HG02884 (cell line): ENCODE results near the gene TMEM185A.
"Not testable (repeated sequence)": the region's sequence is repeated elsewhere in the genome, so short reads cannot be mapped to it uniquely, and the experiment has no call there.

ENCODE experiments used
- ATAC-seq: cut with Tn5 transposase; IDR thresholded peaks from one replicate; pipeline ENCODE4 v1.9.1; 2021; ENCODE audit warnings: mild to moderate bottlenecking, moderate library complexity; ENCODE audit not compliant: unreplicated experiment

The TMEM185A gene

DNA sequence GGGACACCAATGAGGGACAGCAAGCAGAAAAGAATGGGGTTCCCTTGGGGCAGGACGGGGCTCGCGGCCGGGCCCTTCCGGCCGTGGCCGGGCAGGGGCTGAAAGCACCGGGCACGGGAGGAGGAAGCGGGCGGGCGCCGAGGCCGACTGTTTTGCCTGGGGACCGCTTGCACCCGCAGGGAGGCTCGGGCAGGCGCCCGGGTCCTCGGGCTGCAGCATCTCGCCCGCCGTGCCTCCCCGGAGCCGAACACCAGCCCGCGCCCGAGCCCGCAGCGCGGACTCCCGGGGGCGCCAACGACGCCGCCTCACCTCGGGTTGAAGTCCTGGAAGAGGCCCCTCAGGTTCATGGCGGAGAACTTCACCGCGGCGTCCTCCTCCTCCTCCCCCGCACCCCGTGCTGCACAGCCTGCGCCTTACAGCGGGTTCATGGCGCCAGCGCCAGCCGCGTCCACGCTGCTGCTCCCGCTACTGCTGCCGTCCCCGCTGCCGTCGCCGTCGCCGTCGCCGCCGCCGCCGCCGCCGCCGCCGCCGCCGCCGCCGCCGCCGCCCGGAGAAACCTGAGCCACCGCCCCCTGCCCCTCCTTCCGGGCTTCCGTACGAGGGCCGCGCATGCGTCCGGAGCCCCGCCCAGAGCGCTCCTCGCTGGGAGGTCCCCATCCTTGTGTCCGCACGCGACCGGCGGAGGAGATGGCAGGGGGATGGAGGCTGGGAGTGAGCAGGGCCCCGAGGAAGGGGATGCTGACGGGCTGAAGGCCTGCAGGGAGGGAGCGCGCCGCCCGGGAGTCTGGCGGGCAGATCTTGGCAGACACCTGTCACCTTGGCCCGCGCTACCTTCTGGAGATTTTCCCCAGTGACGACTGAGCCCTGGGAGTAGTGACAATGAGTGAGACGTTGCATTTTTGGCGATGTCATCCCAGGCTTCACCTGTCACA lies at the start of gene TMEM185A:
TMEM185A (minus strand) TSS at position 559 of the 932 bp plus-strand sequence; CDS start at position 347, 212 bp downstream.
- peak; percentile 88 for ATAC-seq

DNA sequence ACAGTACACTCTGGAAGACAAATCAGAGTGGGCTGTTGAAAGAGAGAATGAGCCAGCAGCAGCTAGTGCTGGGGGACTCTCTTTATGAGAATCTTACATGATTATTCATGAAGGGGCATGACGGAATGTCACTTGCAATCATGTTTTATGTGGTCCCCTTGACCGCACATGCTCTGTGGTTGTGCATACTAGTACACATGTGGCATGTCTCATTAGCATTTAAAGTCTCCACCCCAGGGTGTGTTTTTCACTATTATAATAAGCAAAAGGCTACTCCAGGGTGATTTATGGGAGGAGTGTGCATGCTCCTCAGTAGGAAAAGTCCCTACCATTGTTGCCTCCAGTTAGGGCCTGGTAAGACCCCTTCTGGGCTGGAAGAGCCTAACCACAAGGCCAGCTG lies 49.6 kb upstream of the TMEM185A start:
- no peak for ATAC-seq

DNA sequence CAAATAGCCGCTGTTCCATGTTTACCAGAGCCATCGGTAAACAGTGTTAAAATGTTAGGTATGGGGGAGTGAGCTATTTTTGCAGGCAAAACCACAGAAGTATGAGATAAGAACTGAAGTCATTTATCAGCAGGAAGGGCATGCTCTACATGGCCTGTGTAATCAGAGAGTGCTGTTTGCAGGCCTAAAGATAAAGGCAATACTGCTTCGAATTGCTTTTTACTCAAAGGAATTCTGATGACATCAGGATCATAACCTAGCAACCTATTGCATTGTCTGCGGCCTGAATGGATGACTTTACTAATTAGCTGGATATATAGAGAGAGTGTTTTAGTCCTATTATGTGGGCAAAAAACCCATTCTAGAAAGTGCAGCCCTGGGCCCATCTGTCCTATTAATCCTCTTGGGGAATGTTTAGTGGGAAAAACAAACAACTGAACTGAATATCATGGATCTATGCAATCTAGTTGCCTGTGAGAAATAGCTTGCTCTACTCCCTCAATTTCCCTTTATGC lies 47.6 kb upstream of the TMEM185A start:
- ATAC-seq, result not testable (repeated sequence)

DNA sequence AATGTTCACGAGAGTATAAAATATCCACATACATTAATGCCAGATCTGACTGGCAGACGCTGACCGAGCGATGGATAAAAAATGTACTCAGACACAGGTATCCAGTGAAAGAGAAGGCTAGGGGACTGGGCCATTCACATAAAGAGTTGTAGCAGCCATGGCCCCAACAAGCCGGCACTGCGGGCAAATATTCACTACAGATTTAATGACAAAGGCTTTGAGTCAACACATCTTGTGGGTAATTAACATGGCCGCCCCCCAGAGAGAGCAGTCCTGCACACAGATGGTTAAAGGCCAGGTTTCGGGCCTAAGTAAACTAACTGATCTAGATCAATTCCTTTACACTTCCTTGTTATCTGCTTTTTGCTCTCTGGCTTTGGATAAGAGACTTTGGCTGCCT lies 44.0 kb upstream of the TMEM185A start:
- not testable (repeated sequence) for ATAC-seq

GRCh38 chrX:149675088-149675487 lies 43.5 kb upstream of the TMEM185A start:
- not testable (repeated sequence) for ATAC-seq

DNA sequence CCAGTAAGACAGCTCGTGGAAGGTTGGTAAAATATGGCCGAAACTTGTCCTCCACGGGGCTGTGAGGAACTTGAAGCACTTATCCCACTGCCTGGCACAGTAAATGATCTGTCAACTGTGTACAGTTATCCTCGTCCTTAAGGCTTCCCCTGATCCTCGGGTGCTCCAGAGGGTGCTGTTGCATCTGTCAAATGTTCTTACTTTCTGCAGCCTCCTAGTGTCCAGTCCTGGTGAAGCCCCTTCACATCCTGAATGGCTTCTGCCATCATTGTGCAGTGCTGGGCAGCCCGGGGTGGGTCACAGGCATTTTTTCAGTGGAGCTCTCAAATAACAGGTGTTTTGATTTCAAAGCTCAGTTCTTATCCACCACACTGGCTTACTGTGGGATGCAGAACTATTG lies 29.0 kb upstream of the TMEM185A start:
- not testable (repeated sequence) for ATAC-seq

DNA sequence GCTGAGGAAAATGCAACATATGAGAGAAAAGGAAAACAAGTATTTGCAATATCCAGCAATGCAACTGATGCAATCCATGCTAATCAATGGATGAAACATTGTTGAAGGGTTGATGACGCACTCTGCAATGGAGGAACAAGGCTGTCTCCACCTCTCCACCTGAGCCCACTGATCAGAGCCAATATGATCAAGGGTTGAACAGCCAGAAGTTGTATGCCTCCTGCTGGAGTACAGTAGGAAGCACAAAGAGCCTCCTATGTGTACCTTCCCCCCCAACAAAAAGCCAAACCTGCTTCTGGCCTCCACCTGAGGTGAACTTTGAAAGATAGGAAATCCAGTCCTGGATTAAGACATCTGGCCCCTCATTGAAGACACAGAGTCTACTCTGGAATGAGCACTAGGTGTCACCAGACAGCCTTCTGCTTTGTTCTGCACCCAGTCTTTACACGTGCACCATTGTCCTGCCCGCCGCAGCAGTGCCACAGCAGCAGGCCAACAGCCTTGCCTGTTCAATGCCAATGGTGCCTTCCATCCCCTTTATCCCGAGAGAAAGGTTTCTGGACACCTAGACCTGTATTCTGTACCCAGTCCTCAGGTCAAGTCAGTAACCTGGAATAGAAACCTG lies 24.8 kb upstream of the TMEM185A start:
- not testable (repeated sequence) for ATAC-seq

- ATAC-seq, result no peak
These were observed 20.8 kb upstream of the TMEM185A start for GRCh38 chrX:149652232-149652981.

GRCh38 chrX:149650162-149650561 lies 18.6 kb upstream of the TMEM185A start:
- peak; percentile 74 for ATAC-seq

GRCh38 chrX:149648932-149649331 lies 17.3 kb upstream of the TMEM185A start:
- no peak for ATAC-seq

DNA sequence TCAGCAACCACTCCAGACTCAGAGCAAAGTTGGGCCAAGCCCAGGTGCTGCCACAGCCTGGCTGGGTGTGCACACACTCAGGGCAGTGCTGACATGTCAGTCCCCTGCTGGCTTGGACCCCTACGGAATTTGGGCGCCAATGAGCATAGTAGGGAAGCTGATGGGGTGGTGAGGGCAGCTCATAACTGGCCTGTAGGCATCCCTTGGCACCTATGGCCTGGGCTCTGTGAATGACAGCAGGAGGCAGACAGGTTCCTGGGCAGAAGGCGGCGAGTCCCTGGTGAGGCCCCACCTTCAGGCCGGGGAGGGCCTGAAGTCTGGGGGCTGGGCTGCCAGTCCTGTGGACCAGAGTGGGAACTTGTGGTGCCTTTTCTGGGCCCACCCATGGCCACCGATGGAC lies 15.9 kb upstream of the TMEM185A start:
- no peak for ATAC-seq

DNA sequence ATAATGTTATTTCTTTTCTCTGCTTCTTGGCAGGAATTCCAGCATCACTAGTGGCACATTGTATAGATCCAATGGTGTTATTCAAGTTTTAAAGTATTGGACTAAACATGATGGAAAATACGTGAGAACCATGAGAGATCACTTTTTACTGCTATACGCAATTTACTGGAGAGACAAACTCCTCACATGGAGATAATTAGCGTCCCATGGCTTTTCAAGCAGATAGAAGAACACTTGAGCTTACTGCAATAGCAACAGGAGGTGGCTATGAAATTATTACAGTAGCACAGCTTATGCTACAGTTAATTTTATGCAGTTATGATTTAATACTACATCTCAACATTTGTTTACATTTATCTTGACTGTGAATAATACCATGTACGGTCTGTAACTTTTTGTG lies 11.9 kb upstream of the TMEM185A start:
- ATAC-seq, result no peak

GRCh38 chrX:149641835-149642234 lies 10.2 kb upstream of the TMEM185A start:
- ATAC-seq, result no peak

- no peak for ATAC-seq
These were observed 9.8 kb upstream of the TMEM185A start for GRCh38 chrX:149641432-149641831.

DNA sequence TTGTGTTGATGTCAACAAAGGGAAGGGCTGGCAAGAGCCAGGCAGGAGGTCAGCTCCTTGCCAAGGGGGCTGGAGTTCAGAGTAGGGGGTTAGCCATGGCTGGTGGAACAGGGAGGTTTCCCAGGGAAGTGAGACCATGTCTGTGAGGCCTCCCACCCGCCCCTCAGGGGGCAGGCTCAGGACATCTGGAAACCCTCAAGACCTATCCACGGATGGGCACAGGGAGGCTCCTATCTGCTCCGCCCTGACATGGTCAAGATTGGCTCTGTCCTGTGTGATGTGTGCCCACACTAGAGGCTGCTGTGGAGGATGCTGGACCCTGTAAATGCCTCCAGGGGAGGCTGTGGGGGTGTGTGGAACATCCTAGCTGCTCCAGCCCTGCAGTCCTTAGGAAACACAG lies 8.0 kb upstream of the TMEM185A start:
- no peak for ATAC-seq

DNA sequence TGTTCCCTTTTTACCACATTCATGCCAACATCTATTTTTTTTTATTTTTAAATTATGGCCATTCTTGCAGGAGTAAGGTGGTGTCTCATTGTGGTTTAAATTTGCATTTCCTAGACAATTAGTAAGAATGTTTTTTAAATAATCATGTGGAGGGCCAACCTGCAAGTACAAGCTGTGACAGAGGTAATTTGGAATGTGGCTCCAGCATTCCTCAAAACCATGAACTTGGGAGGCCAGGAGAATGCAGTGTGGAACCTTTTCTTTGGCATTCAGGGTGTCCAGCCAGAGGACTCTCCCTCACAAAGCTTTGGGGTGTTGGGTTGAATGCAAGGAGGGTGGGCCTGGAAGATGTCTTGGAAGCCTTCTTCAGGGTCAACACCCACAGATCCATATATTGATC lies 7.3 kb upstream of the TMEM185A start:
- ATAC-seq, result no peak

DNA sequence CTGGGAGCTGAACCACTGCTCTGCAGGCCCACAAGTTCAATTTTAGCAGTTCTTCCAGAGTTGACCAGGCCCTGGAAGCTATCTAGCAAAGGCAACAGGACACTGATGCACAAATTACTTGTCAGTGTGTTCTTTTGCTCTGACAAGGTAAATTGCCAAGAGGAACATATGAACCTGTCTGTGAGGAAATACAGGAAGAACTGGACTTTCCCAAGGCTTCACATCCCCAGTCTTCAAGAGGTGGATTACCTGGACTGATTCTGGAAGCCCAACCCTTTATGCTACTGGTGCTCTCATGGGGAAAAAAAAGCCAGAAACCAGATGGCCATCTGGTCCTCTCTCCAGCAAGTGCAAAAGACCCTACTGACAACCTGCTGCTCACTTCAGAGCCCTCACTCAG lies 1.9 kb upstream of the TMEM185A start:
- no peak for ATAC-seq

DNA sequence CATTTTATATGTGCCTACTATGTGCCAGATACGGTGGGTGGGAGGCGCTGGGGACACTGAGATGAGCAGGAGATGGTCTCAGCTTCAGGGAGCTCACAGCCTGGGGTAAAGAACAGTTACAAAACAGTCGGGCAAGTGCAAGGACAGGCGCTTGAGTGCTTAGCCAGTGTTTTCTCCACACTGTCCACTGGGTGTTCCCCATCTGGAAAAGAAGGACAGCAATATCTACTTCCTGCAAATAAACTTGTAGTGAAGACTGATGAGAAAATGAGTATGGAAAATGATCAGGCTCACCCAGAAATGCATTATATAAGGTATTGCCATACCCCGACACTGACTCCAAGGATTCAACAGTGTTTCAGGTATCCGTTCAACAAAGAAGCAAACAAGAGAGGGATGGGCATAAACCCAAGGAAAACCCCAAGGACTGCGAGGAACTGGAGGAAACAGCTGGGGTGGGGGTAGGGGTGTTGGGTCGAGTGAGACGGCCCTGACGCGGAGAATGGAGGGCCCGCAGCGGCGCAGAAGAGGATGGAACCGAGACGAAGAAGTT lies 835 bp downstream of the TMEM185A start:
- no peak for ATAC-seq

- ATAC-seq, result no peak
These were observed 1.7 kb downstream of the TMEM185A start for GRCh38 chrX:149629730-149630387.

GRCh38 chrX:149628768-149629167 lies 2.8 kb downstream of the TMEM185A start:
- ATAC-seq, result no peak
